Bronchial epithelial cell (primary cell): ENCODE results near the gene TTBK1. TPM values are rescaled to one million over a fixed set of nuclear protein-coding genes. Genes with fewer than 3 reads are reported as not detected.

Experiments
- DNase-seq: peaks from one replicate; pipeline ENCODE4 v3.0.0-alpha.2; 2010; ENCODE audit warnings: low read depth
- FAIRE-seq: peaks from 2 replicates; lab custom pipeline; 2011; peaks lifted over from hg19 to GRCh38; lab: Jason Lieb, UNC
- H3K27me3 ChIP-seq: 2 replicates; pipeline ENCODE4 v1.5.1; 2011; ENCODE audit warnings: low read length; ENCODE audit not compliant: control insufficient read depth, insufficient read depth
- H3K36me3 ChIP-seq: 2 replicates; pipeline ENCODE4 v1.5.1; 2011; ENCODE audit warnings: low read length; ENCODE audit not compliant: control insufficient read depth, insufficient read depth
- H3K4me3 ChIP-seq: 2 replicates; pipeline ENCODE4 v1.5.1; 2011; ENCODE audit warnings: mild to moderate bottlenecking, low read depth, low read length, control low read depth
- CTCF ChIP-seq: IDR thresholded peaks from 2 replicates; pipeline ENCODE4 v1.5.1; 2011; ENCODE audit warnings: mild to moderate bottlenecking, moderate library complexity, low read length, control low read depth, inconsistent platforms; ENCODE audit not compliant: insufficient read depth, severe bottlenecking
- total RNA-seq: library from RNA; depleted of rRNA; stranded (reverse); fragments of >200 nt; gene quantifications from 2 replicates; pipeline ENCODE4 v1.2.1, GENCODE V29; 2014

The TTBK1 gene
- total RNA-seq, 1 donor from 2014 or later, result not detected

- no peak for FAIRE-seq
- peaks cover 14% of the 10 kb centered on the region for H3K27me3 ChIP-seq
These were observed 42.6 kb downstream of the TTBK1 start for GRCh38 chr6:43285832-43286231.

GRCh38 chr6:43286456-43286979 is 43.2 kb downstream of the TTBK1 start:
- peaks cover 14% of the 10 kb centered on the region for H3K27me3 ChIP-seq
- DNase-seq, result no peak
- H3K4me3 ChIP-seq, result no peak overlapping the region
- no peak for FAIRE-seq
- no peaks in the 10 kb centered on the region for H3K36me3 ChIP-seq
- TF ChIP-seq CTCF, result no peak

More at GRCh38 chr6:43285832-43286231, 42.6 kb downstream of the TTBK1 start:
- no peak for TF ChIP-seq CTCF
- no peak for DNase-seq
- Histone ChIP-seq H3K4me3 (no peak overlapping the region), H3K36me3 (no peaks in the 10 kb centered on the region)

DNA sequence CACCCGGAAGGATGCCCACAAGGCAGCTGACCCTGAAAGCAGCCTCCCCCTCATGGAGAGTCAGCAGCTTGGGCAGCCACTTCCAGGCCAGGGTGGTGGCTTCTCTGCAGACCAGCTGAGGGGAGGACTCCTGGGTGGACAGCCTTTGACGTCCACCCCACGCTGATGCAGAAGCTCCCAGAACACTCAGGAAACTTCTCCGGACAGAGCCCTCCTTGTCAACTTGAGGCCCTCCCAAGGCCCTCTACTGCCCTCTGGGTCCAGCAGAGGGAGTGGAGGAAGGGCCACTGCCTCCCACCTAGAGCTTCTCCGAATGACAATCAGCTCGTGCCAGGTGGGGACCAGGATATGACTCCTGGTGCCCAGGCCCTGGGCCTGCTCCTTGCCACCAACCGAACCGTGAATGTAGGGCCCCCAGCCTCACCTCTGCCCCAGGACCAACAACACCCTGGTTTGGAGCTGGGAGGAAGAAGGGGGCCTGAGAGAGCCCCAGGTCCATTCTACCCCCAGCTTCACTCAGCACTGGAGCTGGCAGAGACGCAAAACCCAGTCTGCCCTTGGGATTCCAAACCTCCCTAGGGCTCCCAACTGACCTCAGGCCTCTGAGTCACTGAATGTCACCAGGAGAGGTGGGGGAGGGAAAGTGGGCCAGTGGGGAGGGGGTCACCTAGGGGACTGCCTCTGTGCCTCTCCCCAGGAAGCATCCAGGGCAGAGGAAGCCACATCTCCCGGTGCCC is 43.9 kb downstream of the TTBK1 start:
- Histone ChIP-seq H3K36me3 (no peaks in the 10 kb centered on the region), H3K4me3 (no peak overlapping the region), H3K27me3 (peaks cover 14% of the 10 kb centered on the region)
- no peak for FAIRE-seq
- TF ChIP-seq CTCF, result no peak
- DNase-seq, result no peak

DNA sequence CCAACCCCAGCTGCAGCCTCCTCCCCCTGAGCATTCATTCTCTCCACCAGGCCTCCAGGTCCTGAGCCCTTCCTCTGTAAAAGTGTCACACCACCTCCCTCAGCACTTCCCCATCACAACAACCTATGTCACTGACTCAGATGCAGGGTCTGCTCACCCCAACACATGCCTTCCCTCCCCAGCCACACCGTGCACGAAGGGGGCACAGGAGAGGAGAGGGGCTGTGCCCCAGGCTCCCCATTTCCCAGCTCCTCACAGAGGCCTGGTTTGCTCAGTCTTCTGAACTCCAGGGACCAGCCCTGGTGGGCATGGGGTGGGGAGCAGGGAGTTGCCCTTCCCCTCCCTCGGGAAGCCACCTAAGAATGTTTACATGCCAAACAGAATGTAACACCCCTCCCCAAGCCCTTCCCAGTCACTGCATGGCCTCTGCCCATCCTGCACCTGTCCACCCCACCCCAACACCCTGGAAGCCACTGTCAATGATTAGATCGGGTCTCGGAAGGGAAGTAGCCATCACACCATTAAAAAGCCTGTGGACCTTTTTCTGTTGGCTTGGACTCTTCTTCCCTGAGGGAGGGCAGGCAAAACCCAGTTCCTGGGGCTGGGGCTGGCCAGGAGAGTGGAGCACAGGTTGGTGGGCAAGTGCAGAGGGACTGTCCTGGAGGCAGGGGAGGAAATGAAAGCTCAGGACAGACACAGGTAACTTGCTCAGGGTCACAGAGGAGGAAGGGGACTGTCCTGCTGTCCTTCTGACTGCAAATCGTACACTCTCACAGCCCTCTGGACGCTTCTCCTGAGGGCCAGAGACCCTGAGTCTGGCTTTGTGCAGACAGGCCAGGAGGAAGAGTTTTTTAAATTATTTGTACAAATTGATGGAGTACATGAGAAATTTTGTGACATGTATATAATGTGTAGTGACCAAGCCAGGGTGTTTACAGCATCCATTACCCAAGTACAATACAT is 44.7 kb downstream of the TTBK1 start:
- FAIRE-seq (no peak), DNase-seq (no peak)
- Histone ChIP-seq H3K27me3 (peaks cover 14% of the 10 kb centered on the region), H3K36me3 (no peaks in the 10 kb centered on the region), H3K4me3 (no peak overlapping the region)
- no peak for TF ChIP-seq CTCF

DNA sequence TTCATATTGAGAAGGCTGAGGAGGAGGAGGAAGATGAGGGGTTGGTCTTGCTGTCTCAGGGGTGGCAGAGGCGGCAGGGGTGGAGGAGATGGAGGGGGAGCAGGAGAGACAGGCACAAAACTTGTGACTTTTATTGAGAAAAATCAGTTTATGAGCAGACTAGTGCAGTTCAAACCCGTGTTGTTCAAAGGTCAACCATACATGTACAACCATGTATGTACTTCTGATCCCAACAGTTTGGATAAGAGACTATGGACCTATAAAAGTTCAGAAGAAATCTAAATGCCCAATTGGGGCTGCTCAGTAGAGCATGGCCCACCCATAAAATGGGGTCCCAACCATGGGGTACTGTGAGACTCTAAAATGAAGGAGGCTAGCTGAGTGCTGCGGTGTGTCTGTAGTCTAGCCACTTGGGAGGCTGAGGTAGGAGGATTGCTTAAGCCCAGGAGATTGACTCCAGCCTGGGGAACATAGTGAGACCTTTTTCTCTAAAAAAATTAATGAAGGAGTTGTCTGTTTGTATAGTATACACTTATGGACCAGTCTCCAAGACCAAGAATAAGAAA is 47.1 kb downstream of the TTBK1 start:
- Histone ChIP-seq H3K4me3 (no peak overlapping the region), H3K27me3 (peaks cover 13% of the 10 kb centered on the region), H3K36me3 (no peaks in the 10 kb centered on the region)
- no peak for FAIRE-seq
- DNase-seq, result no peak
- no peak for TF ChIP-seq CTCF
